HG03354 (cell line): Measurements from ENCODE around the gene FYB2.
"Not testable (repeated sequence)": the region's sequence is repeated elsewhere in the genome, so short reads cannot be mapped to it uniquely, and the experiment has no call there.

ENCODE experiments used
- ATAC-seq: cut with Tn5 transposase; IDR thresholded peaks from one replicate; pipeline ENCODE4 v1.9.1; 2021; ENCODE audit warnings: mild to moderate bottlenecking; ENCODE audit not compliant: unreplicated experiment, poor library complexity, severe bottlenecking

The FYB2 gene

GRCh38 chr1:56799605-56800400 lies 19.4 kb downstream of the FYB2 start:
- ATAC-seq, result no peak

- ATAC-seq, result no peak
Measured at GRCh38 chr1:56798053-56798471, 21.1 kb downstream of the FYB2 start.

- no peak for ATAC-seq
Measured at GRCh38 chr1:56797065-56797685, 22.0 kb downstream of the FYB2 start.

- no peak for ATAC-seq
Measured at GRCh38 chr1:56795870-56796269, 23.3 kb downstream of the FYB2 start.

- ATAC-seq, result no peak
Measured at GRCh38 chr1:56790036-56790435, 29.2 kb downstream of the FYB2 start.

- no peak for ATAC-seq
Measured at GRCh38 chr1:56788588-56788987, 30.6 kb downstream of the FYB2 start.

GRCh38 chr1:56788102-56788501 lies 31.1 kb downstream of the FYB2 start:
- ATAC-seq, result no peak

GRCh38 chr1:56787330-56787729 lies 31.9 kb downstream of the FYB2 start:
- ATAC-seq, result no peak

- ATAC-seq, result no peak
Measured at GRCh38 chr1:56782773-56783172, 36.4 kb downstream of the FYB2 start.

- no peak for ATAC-seq
Measured at GRCh38 chr1:56780826-56781225, 38.4 kb downstream of the FYB2 start.

- ATAC-seq, result no peak
Measured at GRCh38 chr1:56780128-56780750, 39.0 kb downstream of the FYB2 start.

GRCh38 chr1:56777972-56778371 lies 41.2 kb downstream of the FYB2 start:
- no peak for ATAC-seq

- ATAC-seq, result not testable (repeated sequence)
Measured at GRCh38 chr1:56774732-56775131, 44.5 kb downstream of the FYB2 start.

GRCh38 chr1:56774067-56774609 lies 45.1 kb downstream of the FYB2 start:
- peak; percentile 66 for ATAC-seq

- ATAC-seq, result no peak
Measured at GRCh38 chr1:56773341-56774066, 45.7 kb downstream of the FYB2 start.

- no peak for ATAC-seq
Measured at GRCh38 chr1:56771717-56772116, 47.5 kb downstream of the FYB2 start.

- no peak for ATAC-seq
Measured at GRCh38 chr1:56758794-56759193, 60.4 kb downstream of the FYB2 start.

- ATAC-seq, result no peak
Measured at GRCh38 chr1:56758135-56758534, 61.1 kb downstream of the FYB2 start.

- ATAC-seq, result no peak
Measured at GRCh38 chr1:56755911-56756310, 63.3 kb downstream of the FYB2 start.
